NCI-H82 treated with DMSO at 0.1 percent for 48 hours (cell line): ENCODE measurements around the gene ZNF319.

Source experiments
- DNase-seq: peaks from one replicate; lab custom pipeline; 2025; ENCODE audit not compliant: unreplicated experiment; lab: John Stamatoyannopoulos, UW

The ZNF319 gene

DNA sequence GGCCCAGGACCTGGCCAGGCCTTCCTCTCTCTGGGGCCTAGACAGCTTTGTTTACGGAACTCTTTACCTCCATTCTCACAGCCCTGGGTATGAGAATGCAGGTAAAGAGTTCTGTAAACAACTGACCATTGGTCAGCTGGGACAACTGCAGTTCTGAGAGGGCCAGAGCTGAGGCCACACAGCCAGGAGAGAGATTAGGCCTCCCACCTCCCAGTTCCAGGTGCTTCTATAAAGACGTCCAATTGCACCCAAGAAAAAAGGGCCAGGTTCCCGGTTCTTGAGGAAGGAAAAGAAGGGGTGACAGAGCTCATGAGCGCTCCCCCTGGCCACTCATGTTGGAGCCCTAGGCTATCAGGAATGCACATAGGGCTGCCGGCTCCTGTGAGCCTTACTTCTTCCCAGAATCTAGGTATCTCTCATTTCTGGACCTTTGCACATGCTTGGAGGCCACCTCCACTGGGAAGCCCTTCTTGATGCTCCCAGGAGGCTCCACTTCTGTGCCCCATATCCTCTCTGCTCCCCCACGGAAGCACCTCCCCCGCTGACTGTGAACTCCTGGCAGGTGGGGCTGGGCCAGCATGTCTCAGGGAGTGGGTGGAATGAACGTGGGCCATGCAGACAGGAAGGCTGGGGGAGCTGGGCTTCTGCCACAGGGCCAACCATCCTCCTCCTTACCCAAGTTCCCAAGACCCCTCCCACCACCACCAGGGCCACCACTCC, 42.6 kb downstream of the ZNF319 start:
- DNase-seq, result no peak

DNA sequence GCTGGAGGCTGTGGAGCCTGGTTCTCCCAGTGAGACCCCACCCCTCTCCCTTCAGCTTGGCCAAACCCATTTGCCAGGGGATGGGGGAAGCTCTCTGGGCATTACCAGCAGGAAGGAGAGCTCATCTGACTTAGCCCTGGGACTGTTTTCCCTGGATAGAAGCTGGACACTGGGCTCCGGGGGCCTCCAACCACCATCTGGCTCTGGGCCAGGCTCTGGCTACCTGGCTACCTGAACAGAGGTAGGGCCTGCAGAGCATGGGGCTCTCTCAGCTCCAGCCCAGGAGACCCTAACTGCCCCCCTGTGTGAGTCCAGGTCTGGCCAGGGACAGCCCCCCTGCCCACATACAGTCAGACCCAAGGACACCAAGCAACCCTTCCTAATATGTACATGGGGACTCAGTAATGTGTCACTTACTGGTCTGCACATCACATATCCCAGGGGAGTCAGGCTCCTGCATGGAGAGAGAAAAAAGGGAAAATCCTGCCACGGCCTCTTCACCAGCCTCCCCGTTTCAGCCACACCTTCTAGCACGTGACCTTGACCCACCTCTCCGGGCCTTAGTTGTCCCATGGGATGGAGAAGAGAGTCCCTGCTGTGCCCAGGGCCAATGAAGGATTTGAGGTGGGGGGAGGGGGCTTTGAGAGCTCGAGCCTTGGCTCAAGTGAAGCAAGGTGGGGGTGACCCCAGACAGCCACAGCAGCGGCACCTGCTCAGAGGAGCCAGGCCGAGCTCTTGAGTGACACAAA, 43.4 kb downstream of the ZNF319 start:
- no peak for DNase-seq

DNA sequence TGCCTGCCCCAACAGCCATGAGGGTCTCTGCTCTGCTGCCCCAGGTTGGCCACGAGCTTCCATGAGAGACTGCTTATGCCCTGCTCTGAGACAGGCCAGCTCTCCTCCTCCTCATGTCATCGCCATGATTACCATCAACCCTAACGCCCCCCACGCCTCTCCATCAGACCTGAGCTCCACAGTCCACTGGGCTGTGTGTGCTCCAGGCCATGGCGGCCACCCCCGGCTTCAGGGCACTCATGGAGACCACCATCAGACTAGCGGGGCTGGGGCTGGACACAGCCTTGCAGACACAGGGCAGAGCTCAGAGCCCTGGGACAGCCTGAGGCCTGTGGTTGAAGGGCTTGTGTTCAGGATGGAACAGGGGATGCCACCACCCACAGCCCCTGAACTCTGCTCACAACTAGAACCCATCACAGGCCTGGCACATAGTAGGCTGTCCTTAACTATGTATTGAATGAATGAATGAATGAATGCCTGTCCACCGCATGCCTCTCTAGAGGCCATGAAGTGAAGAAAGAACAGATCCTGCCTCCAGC, 44.1 kb downstream of the ZNF319 start:
- no peak for DNase-seq

- peak; percentile 1 for DNase-seq
These were observed 44.8 kb downstream of the ZNF319 start for GRCh38 chr16:57955572-57956188.

DNA sequence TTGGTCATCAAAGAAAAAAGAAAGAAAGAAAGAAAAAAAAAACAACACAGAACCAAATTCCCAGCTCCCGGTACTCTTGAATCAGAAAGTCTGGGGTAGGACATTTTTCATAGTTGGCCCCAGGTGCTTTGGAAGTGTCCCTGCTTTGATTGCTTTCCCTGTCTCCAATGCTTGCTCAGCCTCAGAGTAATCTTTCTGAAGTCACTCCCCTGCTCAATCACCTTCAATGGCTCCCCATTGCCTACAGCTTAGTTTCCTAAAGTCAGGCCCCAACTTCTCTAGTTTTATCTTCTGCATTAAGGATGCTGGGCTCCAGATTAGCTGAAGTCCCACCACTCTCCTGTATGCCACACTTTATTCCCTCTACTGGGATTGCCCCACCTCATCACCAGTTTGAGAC, 46.6 kb downstream of the ZNF319 start:
- no peak for DNase-seq

GRCh38 chr16:57952909-57953308, 47.6 kb downstream of the ZNF319 start:
- no peak for DNase-seq

- no peak for DNase-seq
These were observed 49.1 kb downstream of the ZNF319 start for GRCh38 chr16:57951204-57951960.

DNA sequence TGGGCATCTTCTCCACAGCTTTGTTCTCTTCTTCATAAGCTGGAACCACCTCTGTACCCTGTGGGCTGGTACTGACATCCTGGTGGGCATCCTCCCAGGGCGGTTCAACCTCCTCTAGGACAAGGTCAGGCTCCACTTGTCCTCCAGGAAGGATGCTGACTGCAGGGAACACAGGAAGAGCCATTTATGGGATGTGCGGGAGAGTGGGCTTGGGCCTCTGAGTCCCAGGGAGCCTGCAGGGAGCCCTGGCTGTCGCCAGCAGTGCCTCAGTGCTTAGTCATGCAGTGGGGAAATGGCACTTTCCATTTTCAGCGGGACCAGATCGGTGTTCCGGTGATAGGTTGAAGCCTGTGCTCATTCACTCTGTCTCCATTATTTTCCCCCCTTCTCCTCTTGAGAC, 50.1 kb downstream of the ZNF319 start:
- no peak for DNase-seq

GRCh38 chr16:57949595-57950238, 50.8 kb downstream of the ZNF319 start:
- DNase-seq, result no peak

DNA sequence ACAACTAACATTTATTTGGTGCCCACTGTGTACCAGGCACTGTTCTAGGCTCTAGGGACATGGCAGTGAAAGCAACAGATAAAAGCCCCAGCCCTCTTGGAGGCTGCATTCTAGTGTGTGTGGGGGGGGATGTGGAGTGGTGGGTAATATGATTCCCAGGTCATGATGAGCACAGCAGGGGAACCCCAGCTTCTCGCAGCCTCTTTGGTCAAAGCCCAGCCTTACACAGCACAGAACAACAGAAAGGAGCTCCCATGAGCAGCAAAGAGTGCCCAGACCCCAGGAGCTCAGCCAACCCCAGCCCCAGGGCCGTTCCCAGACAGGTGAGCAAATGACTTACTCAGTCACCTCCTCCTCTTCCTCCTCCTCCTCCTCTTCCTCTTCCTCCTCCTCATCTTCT, 51.5 kb downstream of the ZNF319 start:
- DNase-seq, result no peak

- DNase-seq, result no peak
These were observed 52.4 kb downstream of the ZNF319 start for GRCh38 chr16:57948027-57948426.

GRCh38 chr16:57947261-57947660, 53.2 kb downstream of the ZNF319 start:
- DNase-seq, result no peak

DNA sequence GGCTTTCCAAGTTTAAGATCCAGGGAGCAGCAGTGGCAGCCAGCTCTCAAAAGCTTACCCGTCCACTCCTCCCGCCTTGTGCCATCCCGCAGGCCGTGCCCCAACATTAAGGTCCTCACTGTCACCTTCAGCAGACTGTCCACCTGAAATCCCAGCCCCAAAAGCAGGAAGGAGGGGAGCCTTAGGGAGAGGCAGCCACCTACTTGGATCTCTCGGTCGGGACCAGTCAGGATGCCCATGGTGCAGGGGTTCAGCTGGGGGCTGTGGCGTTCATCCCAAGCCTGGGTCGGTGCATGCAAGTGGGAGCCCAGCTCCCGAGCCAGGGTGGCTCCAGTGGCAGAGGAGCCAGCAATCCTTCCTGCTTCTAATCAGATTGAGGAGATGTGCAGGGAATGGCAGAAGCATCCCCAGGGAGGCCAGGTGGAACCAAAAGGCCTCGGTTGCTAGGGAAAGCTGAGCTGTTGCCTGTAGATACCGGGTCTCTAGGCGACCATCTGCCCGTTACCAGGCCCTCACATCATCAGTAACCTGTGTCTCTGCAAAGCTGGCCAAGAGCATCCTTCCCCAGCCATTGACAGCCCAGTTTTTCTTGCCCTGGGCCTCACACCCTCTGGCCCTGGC, 54.2 kb downstream of the ZNF319 start:
- peak; percentile 0 for DNase-seq

- DNase-seq, result no peak
These were observed 54.7 kb downstream of the ZNF319 start for GRCh38 chr16:57945740-57946138.

DNA sequence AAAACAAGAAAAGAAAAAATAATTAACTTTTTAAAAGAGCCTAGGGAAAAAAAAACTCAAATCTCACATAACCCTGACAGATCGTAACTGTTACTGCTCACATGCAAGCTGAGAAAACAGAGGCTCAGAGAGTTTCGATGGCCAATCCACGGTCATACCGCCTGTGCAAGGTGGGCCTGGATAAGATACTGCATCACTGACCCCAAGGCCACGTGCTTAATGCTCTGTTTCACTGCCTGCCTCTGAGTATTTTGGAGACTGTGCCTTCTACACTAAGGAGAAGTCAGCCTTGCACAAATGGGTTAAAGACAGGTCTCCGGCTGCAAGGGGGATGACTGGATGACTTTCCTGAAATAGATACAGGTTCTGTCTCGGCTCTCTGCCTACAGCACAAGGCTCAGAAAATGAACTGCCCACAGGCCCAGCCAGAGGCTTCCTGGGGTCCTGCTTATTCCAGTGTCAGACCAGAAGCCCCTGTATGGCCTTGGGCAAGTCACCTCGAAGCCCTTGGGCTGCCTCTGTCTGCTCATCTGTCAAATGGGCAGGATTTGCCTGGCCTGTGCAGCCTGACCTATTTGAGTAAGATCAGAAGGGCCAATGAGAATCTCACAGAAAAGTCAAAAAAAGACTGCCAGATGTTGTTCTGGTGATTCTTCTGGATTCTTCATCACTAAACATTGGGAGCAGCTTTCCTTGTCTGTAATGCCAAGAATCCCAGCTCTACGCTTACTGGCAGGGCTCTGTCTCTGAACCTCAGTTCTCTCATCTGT, 55.3 kb downstream of the ZNF319 start:
- no peak for DNase-seq
